HS-27A (cell line): Measurements from ENCODE around the gene FOXA1.

Experiments
- DNase-seq: peaks from one replicate; pipeline ENCODE4 v3.0.0-alpha.2; 2012; ENCODE audit warnings: low read depth, missing footprints

Gene FOXA1

GRCh38 chr14:37589715-37590427 is 5.2 kb downstream of the FOXA1 start:
- DNase-seq, result no peak

- DNase-seq, result no peak
These were observed 5.9 kb downstream of the FOXA1 start for GRCh38 chr14:37588956-37589714.

DNA sequence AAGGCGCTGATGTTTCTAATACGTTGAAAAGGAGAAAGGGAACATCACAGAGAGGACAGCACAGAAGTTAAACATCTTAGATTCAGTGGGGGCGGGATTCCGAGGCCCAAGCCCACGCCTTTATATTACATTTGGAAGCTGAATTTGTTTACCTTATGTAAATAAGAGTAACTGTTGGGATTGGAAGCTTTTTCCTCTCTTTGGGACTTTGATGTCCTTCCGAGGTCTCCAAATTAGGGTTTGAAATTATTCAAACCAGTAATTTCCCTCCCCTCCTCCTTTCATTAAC is 6.4 kb downstream of the FOXA1 start:
- DNase-seq, result no peak

DNA sequence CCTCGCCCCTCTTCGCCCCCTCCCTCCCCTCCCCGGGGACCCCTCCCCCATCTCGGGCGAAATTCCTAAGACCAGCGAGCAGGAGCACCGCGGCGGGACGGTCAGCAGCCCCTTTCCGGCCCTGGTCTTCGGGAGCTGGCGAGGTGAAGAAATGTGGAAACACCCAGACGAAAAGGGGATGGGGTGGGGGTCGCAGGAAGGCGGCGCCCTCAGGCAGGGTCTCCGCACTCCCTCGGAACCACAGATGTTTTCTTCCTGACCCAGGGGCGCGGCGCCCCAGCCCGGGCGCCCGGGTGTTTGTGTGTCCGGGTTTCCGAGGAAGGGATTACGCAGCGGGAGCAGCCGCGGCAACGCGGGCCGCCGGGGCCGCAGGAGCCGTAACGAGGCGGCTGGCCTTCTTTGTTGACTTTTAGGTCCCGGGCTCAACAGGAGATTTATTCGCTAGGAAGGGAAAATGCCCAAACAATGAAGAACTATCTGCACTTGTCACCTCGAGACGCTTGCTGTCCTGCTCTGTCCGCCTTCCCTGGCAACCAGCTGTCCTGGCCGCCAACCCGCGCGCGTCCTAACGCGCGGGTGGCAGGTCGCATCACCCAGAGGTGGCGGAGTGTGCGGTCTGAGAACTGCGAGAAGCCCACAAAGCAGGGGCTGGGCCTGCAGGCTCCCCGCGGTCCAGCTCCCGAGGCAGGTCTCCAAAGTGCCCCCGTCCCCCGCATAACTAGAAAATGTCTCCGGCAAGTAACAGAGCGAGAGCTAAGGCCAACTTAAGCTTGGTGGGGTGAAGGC is 7.0 kb downstream of the FOXA1 start:
- no peak for DNase-seq

DNA sequence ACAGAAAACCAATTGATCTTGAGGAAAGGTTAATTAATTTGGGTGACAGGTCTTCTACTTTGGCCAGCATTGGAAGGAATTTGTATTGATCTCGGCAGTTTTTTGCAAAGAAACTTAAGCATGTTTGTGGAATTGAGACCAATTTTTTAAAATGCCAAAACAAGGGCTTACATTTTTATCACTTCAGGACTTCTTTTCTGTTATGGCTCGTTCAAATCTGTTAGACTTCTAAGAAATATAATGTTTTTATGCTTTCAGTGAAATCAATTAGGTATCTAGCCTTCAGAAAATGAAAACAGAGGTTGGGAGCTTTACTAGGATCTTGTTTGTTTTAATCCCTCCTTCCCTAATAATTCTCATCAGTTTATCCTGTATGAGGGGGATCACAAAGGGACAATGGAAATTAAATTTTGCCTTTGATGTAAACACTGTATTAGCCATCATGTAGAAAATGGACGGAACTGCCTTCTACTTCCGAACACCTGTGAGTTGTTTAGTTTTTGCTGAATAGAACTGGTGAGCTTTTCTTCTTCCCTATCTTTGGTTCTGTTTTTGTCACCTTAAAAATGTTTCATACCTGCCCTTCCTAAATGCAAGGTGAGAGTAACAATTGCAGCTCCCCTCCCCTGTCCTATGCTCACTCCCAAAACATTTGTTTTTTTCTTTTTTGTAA is 7.8 kb downstream of the FOXA1 start:
- DNase-seq, result no peak

DNA sequence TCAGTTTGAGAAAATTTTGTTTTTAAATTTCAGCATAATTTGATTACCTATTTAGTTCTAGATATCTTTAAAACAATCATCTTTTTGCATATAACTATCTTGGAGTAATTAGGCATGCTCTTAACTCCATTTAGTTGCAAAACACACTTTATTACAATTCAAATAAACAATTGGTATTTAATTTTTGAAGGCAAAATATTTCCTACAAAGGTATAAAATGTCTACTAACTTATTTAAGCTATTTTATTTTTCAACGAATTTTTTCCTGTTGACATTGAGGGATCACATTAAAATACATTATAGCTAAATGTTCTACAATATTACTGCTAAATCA is 8.3 kb downstream of the FOXA1 start:
- DNase-seq, result no peak

DNA sequence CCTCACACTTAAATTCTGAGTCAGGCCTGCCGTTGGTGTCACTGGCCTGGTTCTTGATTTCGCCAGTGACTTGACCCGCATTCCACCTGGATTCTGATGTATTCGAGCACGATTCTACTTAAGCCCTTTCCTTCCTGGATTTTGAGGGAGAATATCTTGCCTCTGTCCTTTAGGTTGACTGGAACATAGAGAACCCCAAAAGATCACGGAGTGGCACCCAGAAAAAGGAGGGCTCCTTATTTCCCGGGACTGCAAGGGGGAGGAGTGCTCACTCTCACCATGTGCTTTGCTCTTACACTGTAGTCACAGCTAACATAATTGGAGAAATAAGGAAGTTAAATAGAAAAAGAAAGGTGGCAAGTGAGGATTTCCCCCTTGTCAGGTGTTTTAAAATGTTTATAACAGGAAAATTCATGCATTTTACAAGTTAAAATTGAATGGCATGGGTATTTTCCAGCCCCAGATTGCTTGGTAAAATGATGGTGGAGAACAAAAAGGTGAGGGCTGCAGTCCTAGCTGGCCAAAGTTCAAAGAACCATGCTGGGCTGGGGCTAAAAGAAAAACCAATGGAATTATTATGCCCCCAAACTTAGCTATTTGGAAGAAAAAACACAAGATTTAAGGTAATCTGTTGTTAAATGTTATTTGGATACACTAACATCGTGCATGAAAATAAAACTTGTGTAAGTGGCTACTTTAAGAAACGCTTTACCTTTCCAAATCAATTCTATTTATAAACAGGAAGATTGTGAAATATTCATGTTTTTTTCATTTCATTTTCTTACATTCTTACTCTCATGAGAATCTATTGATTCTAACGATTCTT is 8.9 kb downstream of the FOXA1 start:
- DNase-seq, result no peak

GRCh38 chr14:37585101-37585511 is 9.9 kb downstream of the FOXA1 start:
- DNase-seq, result no peak

- DNase-seq, result no peak
These were observed 10.6 kb downstream of the FOXA1 start for GRCh38 chr14:37584211-37585100.

- DNase-seq, result no peak
These were observed 11.5 kb downstream of the FOXA1 start for GRCh38 chr14:37583358-37584210.

- DNase-seq, result no peak
These were observed 14.9 kb downstream of the FOXA1 start for GRCh38 chr14:37580146-37580545.

DNA sequence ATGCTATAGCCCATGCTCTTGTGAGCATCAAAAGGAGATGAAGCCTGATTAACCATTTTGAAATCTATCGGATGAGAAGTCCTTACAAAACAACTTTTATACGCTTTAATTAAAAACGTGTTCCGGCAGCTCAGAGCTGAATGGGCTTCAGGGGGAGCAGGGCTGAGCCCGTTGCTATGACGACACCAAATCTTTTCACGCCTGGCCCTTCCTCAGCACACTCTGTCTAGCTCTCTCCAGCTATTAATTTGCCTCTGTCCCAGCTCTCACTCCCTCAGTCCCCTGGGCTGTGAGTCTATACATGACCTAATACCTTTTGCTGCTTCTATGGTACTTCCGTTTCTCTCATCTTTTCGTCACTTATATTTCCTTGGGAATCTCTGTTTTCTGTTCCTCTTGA is 15.8 kb downstream of the FOXA1 start:
- DNase-seq, result no peak

DNA sequence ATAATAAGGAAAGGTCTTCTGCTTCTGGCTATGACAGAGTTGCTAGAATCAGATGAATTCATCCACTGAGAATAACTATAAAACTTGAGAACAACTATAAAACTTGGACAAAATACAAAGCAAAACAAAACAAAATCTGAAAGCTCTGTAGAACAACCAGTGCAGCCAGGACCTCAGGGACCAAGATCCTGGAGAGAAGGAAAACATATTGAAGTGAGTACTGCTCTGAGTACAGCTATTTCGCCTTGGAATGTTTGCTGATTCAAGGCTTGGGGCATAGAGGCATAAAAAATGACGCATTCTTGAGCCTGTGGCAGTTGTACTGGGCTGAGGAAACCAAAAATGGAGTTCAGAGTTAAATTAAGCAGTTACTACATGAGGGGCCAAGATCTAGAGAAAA is 21.7 kb downstream of the FOXA1 start:
- DNase-seq, result no peak

DNA sequence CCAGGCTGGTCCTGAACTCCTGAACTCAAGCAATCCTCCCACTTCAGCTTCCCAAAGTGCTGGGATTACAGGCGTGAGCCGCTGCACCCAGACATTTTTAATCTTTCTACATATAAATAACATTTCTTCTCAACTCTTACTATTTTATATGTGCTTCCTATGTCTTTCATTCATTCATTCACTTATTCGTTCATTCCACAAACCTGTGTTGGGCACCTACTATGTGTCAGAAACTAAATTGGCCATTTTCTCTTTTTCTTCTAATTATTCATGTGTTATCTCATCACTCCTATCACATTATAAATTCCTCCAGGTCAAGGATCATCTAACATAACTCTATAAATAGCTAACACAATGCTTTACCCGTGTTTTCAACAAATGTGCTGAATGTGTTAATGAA is 23.7 kb downstream of the FOXA1 start:
- DNase-seq, result no peak

- no peak for DNase-seq
These were observed 25.3 kb downstream of the FOXA1 start for GRCh38 chr14:37569729-37570128.

DNA sequence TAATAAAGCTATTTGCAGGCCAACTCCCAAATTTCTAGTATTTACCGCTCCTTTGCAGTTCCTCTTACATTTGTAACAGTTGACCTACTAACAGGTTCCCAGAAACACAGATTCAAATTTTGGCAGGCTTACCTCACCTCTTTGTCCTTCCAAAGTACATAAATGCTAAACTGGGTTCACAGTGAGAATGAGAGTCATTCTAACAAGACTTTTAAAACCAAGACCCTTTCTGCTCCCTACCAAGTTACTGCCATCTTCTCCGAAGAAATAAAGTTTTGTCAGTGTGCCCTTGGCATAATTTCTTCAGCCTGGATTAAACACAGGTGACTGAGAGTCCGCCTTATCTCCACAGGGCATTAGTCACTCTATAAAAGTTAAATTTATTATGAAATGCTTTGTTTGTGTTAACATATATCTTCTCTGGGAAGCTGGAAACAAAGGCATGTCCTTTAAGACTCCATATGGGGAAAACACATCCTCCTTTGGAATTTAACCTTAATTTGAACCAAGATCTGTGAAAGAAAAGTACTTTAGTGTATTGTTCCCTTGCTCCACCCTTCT is 28.2 kb downstream of the FOXA1 start:
- DNase-seq, result no peak

- no peak for DNase-seq
These were observed 29.5 kb downstream of the FOXA1 start for GRCh38 chr14:37565550-37565949.

- DNase-seq, result no peak
These were observed 31.9 kb downstream of the FOXA1 start for GRCh38 chr14:37563189-37563588.

GRCh38 chr14:37559386-37559785 is 35.7 kb downstream of the FOXA1 start:
- no peak for DNase-seq

DNA sequence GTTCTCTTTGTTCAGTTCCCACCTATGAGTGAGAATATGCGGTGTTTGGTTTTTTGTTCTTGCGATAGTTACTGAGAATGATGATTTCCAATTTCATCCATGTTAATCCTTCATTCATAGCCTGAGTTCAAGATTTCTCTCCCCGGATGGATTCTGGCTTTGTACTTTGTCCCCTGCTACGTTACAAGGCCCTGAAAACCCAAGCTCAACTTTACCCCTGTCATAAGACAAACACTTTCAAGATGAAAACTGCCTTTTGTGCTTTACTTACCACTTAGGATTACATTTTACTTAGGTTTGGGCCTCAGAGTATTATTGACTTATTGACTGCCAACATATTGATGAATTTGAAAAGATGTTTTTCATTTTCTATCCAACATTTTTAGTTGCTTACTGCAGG is 36.3 kb downstream of the FOXA1 start:
- no peak for DNase-seq
